K562 (cell line): ENCODE measurements around the gene SPANXN2. TPM values are rescaled to one million over a fixed set of nuclear protein-coding genes. Genes with fewer than 3 reads are reported as not detected.
A peak's percentile ranks its signal among the peaks of the same experiment; 100 is the strongest.

ENCODE experiments used
- ATAC-seq: fragments of 200-7000 bp; cut with Tn5 transposase; 3 replicates; pipeline ENCODE4 v1.9.1; 2020; ENCODE audit warnings: moderate library complexity
- BruUV-seq: library from RNA; stranded (reverse); fragments of 400-500 nt; replicated peaks from 2 replicates; lab custom pipeline; 2021; lab: Mats Ljungman, UMichigan
- CTCF ChIA-PET: fragments of 300-600 bp; formaldehyde crosslinking; extraction: SDS; loops from one replicate; lab custom pipeline; 2021; ENCODE audit warnings: low intra/inter-chr PET ratio; lab: Yijun Ruan, JAX
- POLR2A ChIA-PET: fragments of 300-600, 350-650 bp; sonication (Branson Sonifier 250); formaldehyde crosslinking; extraction: SDS; loops from one replicate; lab custom pipeline; 2021; ENCODE audit warnings: antibody characterized with exemption, inconsistent platforms; lab: Yijun Ruan, JAX
- DNase-seq, 4 experiments: peaks; one replicate each; pipeline versions ENCODE4 v3.0.0 to v3.0.0-alpha.2; 2011 to 2018; ENCODE audit warnings: low spot score in 3 of 4, mixed read lengths in 3 of 4; ENCODE audit errors: extremely low read depth in 1 of 4
- FAIRE-seq: peaks from 2 replicates; lab custom pipeline; 2011; peaks lifted over from hg19 to GRCh38; lab: Jason Lieb, UNC
- H2AFZ ChIP-seq: 2 replicates; pipeline ENCODE4 v1.6.0; 2011; ENCODE audit warnings: low read depth, low read length, control low read depth, inconsistent platforms
- H3K27ac ChIP-seq: fragments of 200-600 bp; 3 replicates; pipeline ENCODE4 v1.8.0; 2011; ENCODE audit warnings: low read depth, mild to moderate bottlenecking, control low read depth, inconsistent platforms, low read length, moderate library complexity, mixed read lengths; ENCODE audit errors: extremely low read depth
- H3K27me3 ChIP-seq, 2 experiments: fragments of 300-600 bp in 1 of 2; 2 replicates in 1 of 2; 3 replicates in 1 of 2; pipeline versions ENCODE4 v1.6.0 to v1.8.0; 2011; ENCODE audit warnings: inconsistent platforms in 2 of 2, low read length in 2 of 2, mild to moderate bottlenecking in 1 of 2, mixed read lengths in 1 of 2, moderate library complexity in 1 of 2; ENCODE audit not compliant: control insufficient read depth in 2 of 2, insufficient read depth in 2 of 2
- H3K36me3 ChIP-seq: fragments of 300-600 bp; 3 replicates; pipeline ENCODE4 v1.8.0; 2011; ENCODE audit warnings: mild to moderate bottlenecking, low read length, inconsistent platforms; ENCODE audit not compliant: control insufficient read depth, insufficient read depth
- H3K4me1 ChIP-seq, 2 experiments: fragments of 200-600 bp in 1 of 2; replicated peaks in 1 of 2; 2 replicates in 1 of 2; 3 replicates in 1 of 2; pipeline versions ENCODE4 v1.5.1 to v1.8.0; 2011; ENCODE audit warnings: inconsistent platforms in 2 of 2, low read length in 2 of 2, mild to moderate bottlenecking in 1 of 2, mixed read lengths in 1 of 2, moderate library complexity in 1 of 2; ENCODE audit not compliant: control insufficient read depth in 2 of 2, insufficient read depth in 2 of 2
- H3K4me2 ChIP-seq: 2 replicates; pipeline ENCODE4 v1.6.1; 2011; ENCODE audit warnings: low read length, control low read depth, inconsistent platforms, mixed read lengths; ENCODE audit not compliant: insufficient read depth
- H3K4me3 ChIP-seq: fragments of 200-600 bp; sonication (generic), shearing (Covaris generic); 2 replicates; pipeline ENCODE4 v1.5.1; 2016; ENCODE audit warnings: control low read depth, inconsistent platforms
- H3K79me2 ChIP-seq: fragments of 200-600 bp; 3 replicates; pipeline ENCODE4 v1.8.0; 2011; ENCODE audit warnings: low read length, inconsistent platforms; ENCODE audit not compliant: control insufficient read depth, insufficient read depth
- H3K9ac ChIP-seq, 2 experiments: 2 replicates each; pipeline versions ENCODE4 v1.6.0 to v1.6.1; 2011; ENCODE audit warnings: low read depth in 2 of 2, low read length in 2 of 2, control low read depth in 1 of 2, inconsistent platforms in 1 of 2, mild to moderate bottlenecking in 1 of 2, mixed read lengths in 1 of 2; ENCODE audit not compliant: insufficient read depth in 1 of 2
- H3K9me1 ChIP-seq: one replicate; pipeline ENCODE4 v1.6.0; 2011; ENCODE audit warnings: inconsistent platforms, mild to moderate bottlenecking, low read length, moderate library complexity; ENCODE audit not compliant: control insufficient read depth, insufficient read depth
- H3K9me3 ChIP-seq: replicated peaks from 2 replicates; pipeline ENCODE4 v1.5.1; 2011; ENCODE audit warnings: low read depth, low read length, inconsistent platforms; ENCODE audit not compliant: control insufficient read depth, insufficient read depth
- H4K20me1 ChIP-seq: replicated peaks from 2 replicates; pipeline ENCODE4 v1.6.1; 2011; ENCODE audit warnings: low read length, inconsistent platforms, mixed read lengths; ENCODE audit not compliant: control insufficient read depth, insufficient read depth
- CBFA2T2 ChIP-seq: fragments of 450-650 bp; conservative IDR thresholded peaks from 2 replicates; pipeline ENCODE4 v1.6.1; 2017; ENCODE audit warnings: mild to moderate bottlenecking
- CBFB ChIP-seq: sonication (generic); formaldehyde crosslinking; IDR thresholded peaks from 2 replicates; pipeline ENCODE4 v1.4.0; 2020; ENCODE audit warnings: mild to moderate bottlenecking, missing genetic modification reagents
- EP400 ChIP-seq: fragments of 450-650 bp; IDR thresholded peaks from 2 replicates; pipeline ENCODE4 v1.6.1; 2017; ENCODE audit warnings: antibody characterized with exemption, mild to moderate bottlenecking, moderate library complexity
- MAFF ChIP-seq: IDR thresholded peaks from 2 replicates; pipeline ENCODE4 v1.6.1; 2012; ENCODE audit warnings: low read length, improper control_type of control experiment
- PHB2 ChIP-seq: fragments of 450-650 bp; IDR thresholded peaks from 2 replicates; pipeline ENCODE4 v1.6.1; 2017; ENCODE audit warnings: low read depth
- SAFB ChIP-seq: fragments of 200-400 bp; formaldehyde crosslinking; IDR thresholded peaks from 2 replicates; pipeline ENCODE4 v1.6.1; 2017; ENCODE audit warnings: low read depth, low read length, borderline replicate concordance
- ZZZ3 ChIP-seq: fragments of 450-650 bp; IDR thresholded peaks from 2 replicates; pipeline ENCODE4 v1.6.1; 2016; ENCODE audit warnings: antibody characterized with exemption, mild to moderate bottlenecking, moderate library complexity
- WGBS: fragments of 100-300 bp; shearing (Covaris generic); methylation state at CpG from one replicate; pipeline ENCODE4 v1.1.6; 2016; ENCODE audit warnings: low coverage, mixed read lengths; ENCODE audit not compliant: insufficient coverage; ENCODE audit errors: missing lambda C conversion rate; 5-methylcytosine and 5-hydroxymethylcytosine counted together
- in situ Hi-C: fragments of 300-500 bp; cut with MboI; formaldehyde crosslinking; loops from 4 replicates; pipeline ENCODE4 v1.15.0; 2018; ENCODE audit warnings: inconsistent platforms, mixed read lengths
- intact Hi-C: fragments of 100-400 bp; cut with micrococcal nuclease; formaldehyde crosslinking; loops from 2 replicates; pipeline ENCODE4 v1.14.2; 2022
- polyA plus RNA-seq, 8 experiments: library from polyadenylated mRNA; depleted of rRNA in 4 of 8; stranded (reverse) in 5 of 8; unstranded in 3 of 8; fragments of >200 nt; fragmentation: Nextera tagmentation in 2 of 8; fragmentation: Illumina TruSeq in 1 of 8; extraction: Ambion mirVana in 2 of 8; extraction: Trizol in 1 of 8; gene quantifications; 2 replicates each; pipeline versions ENCODE4 v1.2.1 to v1.2.3, GENCODE V29; 2011 to 2014; ENCODE audit warnings: inconsistent platforms in 1 of 8, missing spikeins in 1 of 8
- total RNA-seq, 7 experiments: library from RNA; depleted of rRNA in 6 of 7; stranded (reverse); fragments of >200 nt in 6 of 7; fragmentation: Illumina TruSeq in 2 of 7; extraction: Trizol in 2 of 7; gene quantifications; 2 replicates each; pipeline versions ENCODE4 v1.2.1 to v1.2.3, GENCODE V29; 2011 to 2021; ENCODE audit warnings: low replicate concordance in 1 of 7
- TF ChIP-seq, protein P1 (sequence below): fragments of 450-650 bp; conservative IDR thresholded peaks from 2 replicates; pipeline ENCODE4 v1.6.1; 2016; ENCODE audit warnings: missing genetic modification characterization, low read depth, mild to moderate bottlenecking, control low read depth, missing compliant biosample characterization

The SPANXN2 gene
- total and polyA plus RNA-seq, 9 of the 15 experiments (the other 6 are each of a cell fraction or from before 2014, with no cell fraction given): not detected

DNA sequence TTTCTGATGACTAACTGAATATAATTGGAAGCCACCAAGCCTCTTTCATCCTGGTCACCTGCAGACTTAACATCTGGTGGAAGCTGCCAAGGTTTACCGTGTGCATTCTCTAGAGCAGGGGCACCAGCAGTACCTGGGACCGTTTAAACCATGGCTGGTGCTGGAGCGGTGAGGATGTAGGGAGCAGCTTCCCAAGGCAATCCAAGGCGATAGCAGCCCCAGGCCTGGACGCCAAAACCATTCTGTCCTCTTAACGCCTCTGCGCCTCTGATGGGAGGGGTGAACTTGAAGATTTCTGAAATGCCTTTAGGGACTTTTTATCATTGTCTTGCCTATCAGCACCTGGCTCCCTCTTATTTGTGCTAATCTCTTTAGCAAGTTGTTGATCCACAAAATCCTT is 37.3 kb upstream of the SPANXN2 start:
- ATAC-seq: no peak
- no peaks in the 10 kb centered on the region for H4K20me1 ChIP-seq
- H3K36me3 ChIP-seq: no peaks in the 10 kb centered on the region
- no peaks in the 10 kb centered on the region for H3K4me1 ChIP-seq
- CTCF ChIA-PET: no interaction called here
- intact Hi-C loops (no loop called here), in situ Hi-C loops (no loop called here)
- H2AFZ ChIP-seq: no peak overlapping the region
- BruUV-seq: no TSS peak
- H3K9me3 ChIP-seq: no peaks in the 10 kb centered on the region
- no peak overlapping the region for H3K9ac ChIP-seq
- no peaks in the 10 kb centered on the region for H3K27me3 ChIP-seq
- TF ChIP-seq ZZZ3: no peak
- no peak for TF ChIP-seq PHB2
- 8% methylated on average over 5 of the region's 7 CpGs for WGBS
- no peaks in the 10 kb centered on the region for H3K9me1 ChIP-seq
- no peak for DNase-seq
- no peak overlapping the region for H3K4me3 ChIP-seq
- H3K27ac ChIP-seq: no peak overlapping the region
- POLR2A ChIA-PET: no interaction called here
- no peaks in the 10 kb centered on the region for H3K79me2 ChIP-seq
- H3K4me2 ChIP-seq: no peak overlapping the region
- FAIRE-seq: no peak

GRCh38 chrX:143757375-143757774 is 36.8 kb upstream of the SPANXN2 start:
- no TSS peak for BruUV-seq
- Histone ChIP-seq H3K4me1 (no peaks in the 10 kb centered on the region), H3K9me3 (no peaks in the 10 kb centered on the region), H4K20me1 (no peaks in the 10 kb centered on the region), H3K36me3 (no peaks in the 10 kb centered on the region), H3K4me3 (no peak overlapping the region), H3K27ac (no peak overlapping the region), H3K9me1 (no peaks in the 10 kb centered on the region), H3K79me2 (no peaks in the 10 kb centered on the region), H3K27me3 (no peaks in the 10 kb centered on the region), H3K4me2 (no peak overlapping the region), H2AFZ (no peak overlapping the region), H3K9ac (no peak overlapping the region)
- intact Hi-C loops (no loop called here), in situ Hi-C loops (no loop called here)
- no CpG with 5 or more reads among the region's 37 CpGs for WGBS
- ATAC-seq: no peak
- POLR2A ChIA-PET: no interaction called here
- peak in 1 of 4 experiments; percentile 1 for DNase-seq
- CTCF ChIA-PET: no interaction called here
- no peak for FAIRE-seq
- TF ChIP-seq EP400 (no peak), PHB2 (no peak), CBFA2T2 (no peak), MAFF (no peak), CBFB (no peak), SAFB (no peak)
- TF ChIP-seq, protein P1, sequence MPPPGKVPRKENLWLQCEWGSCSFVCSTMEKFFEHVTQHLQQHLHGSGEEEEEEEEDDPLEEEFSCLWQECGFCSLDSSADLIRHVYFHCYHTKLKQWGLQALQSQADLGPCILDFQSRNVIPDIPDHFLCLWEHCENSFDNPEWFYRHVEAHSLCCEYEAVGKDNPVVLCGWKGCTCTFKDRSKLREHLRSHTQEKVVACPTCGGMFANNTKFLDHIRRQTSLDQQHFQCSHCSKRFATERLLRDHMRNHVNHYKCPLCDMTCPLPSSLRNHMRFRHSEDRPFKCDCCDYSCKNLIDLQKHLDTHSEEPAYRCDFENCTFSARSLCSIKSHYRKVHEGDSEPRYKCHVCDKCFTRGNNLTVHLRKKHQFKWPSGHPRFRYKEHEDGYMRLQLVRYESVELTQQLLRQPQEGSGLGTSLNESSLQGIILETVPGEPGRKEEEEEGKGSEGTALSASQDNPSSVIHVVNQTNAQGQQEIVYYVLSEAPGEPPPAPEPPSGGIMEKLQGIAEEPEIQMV (tag): no peak
